ENCODE measurements around the gene OXSR1.

Gene OXSR1

DNA sequence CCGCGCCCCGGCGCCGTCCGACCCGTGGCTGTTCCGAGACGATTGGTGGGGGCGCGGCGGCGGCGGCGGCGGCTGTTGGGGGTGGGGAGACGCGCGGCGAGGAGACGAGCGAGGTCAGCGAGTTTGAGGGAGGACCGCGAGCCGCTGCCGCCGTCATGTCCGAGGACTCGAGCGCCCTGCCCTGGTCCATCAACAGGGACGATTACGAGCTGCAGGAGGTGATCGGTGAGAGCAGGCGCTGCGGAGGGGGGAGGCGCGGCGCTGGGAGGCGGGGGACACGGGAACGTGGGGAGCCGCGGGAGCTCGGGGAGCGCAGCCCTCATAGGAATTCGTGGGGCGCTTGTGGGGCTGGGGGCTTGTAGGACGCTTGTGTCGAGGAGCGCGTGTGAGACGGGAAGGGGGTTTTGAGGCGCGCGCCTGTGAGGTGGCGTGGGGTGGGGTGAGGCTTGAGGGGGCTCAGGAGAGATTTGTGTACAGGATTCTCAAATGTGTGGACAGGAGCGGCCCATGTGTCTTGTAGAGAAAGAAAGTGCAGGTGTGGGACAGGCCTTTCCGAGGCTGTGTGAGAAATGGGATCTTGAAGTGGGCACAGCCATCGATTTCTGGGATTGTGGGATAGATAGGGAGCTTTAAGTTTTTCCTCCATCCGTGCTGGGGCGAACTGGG, 518 bp downstream of the OXSR1 start:
- peak overlapping the region; percentile 72 to 86 for H3K4me3 ChIP-seq (ENCODE audit: low read depth in 1 of 2, low read length in 2 of 2)
- no peaks in the 10 kb centered on the region for H3K36me3 ChIP-seq (ENCODE audit: control insufficient read depth in 1 of 2, insufficient read depth in 2 of 2, low read length in 2 of 2)
- no peaks in the 10 kb centered on the region for H3K9me3 ChIP-seq (ENCODE audit: control insufficient read depth in 1 of 2, low read length in 2 of 2)
- peak overlapping the region; percentile 38 to 92 for H3K9ac ChIP-seq (ENCODE audit: low read depth in 1 of 2, low read length in 2 of 2)
- H3K27me3 ChIP-seq (ENCODE audit: control insufficient read depth in 1 of 2, insufficient read depth in 2 of 2, low read length in 2 of 2): no peaks in the 10 kb centered on the region
- H3K27ac ChIP-seq (ENCODE audit: low read depth, low read length): peak overlapping the region; percentile 97
- peaks cover 8 to 10% of the 10 kb centered on the region in 2 donors for H3K4me1 ChIP-seq (ENCODE audit: control insufficient read depth in 1 of 2, insufficient read depth in 2 of 2, low read length in 2 of 2)

GRCh38 chr3:38167591-38167990, 2.3 kb downstream of the OXSR1 start:
- Histone ChIP-seq H3K4me1 (ENCODE audit: control insufficient read depth in 1 of 2, insufficient read depth in 2 of 2, low read length in 2 of 2) (peaks cover 8 to 10% of the 10 kb centered on the region in 2 donors), H3K4me3 (ENCODE audit: low read depth in 1 of 2, low read length in 2 of 2) (no peak overlapping the region), H3K27ac (ENCODE audit: low read depth, low read length) (no peak overlapping the region), H3K36me3 (ENCODE audit: control insufficient read depth in 1 of 2, insufficient read depth in 2 of 2, low read length in 2 of 2) (no peaks in the 10 kb centered on the region), H3K9ac (ENCODE audit: low read depth in 1 of 2, low read length in 2 of 2) (peak overlapping the region in 1 of 2 donors; percentile 1), H3K9me3 (ENCODE audit: control insufficient read depth in 1 of 2, low read length in 2 of 2) (no peaks in the 10 kb centered on the region), H3K27me3 (ENCODE audit: control insufficient read depth in 1 of 2, insufficient read depth in 2 of 2, low read length in 2 of 2) (no peaks in the 10 kb centered on the region)

GRCh38 chr3:38168151-38169026, 3.1 kb downstream of the OXSR1 start:
- no peak overlapping the region for H3K9ac ChIP-seq (ENCODE audit: low read depth in 1 of 2, low read length in 2 of 2)
- H3K27ac ChIP-seq (ENCODE audit: low read depth, low read length): no peak overlapping the region

GRCh38 chr3:38169027-38169317, 3.6 kb downstream of the OXSR1 start:
- Histone ChIP-seq H3K9ac (ENCODE audit: low read depth in 1 of 2, low read length in 2 of 2) (no peak overlapping the region), H3K4me1 (ENCODE audit: control insufficient read depth in 1 of 2, insufficient read depth in 2 of 2, low read length in 2 of 2) (peaks cover 8 to 20% of the 10 kb centered on the region in 2 donors), H3K4me3 (ENCODE audit: low read depth in 1 of 2, low read length in 2 of 2) (no peak overlapping the region), H3K27ac (ENCODE audit: low read depth, low read length) (no peak overlapping the region), H3K9me3 (ENCODE audit: control insufficient read depth in 1 of 2, low read length in 2 of 2) (no peaks in the 10 kb centered on the region), H3K27me3 (ENCODE audit: control insufficient read depth in 1 of 2, insufficient read depth in 2 of 2, low read length in 2 of 2) (no peaks in the 10 kb centered on the region), H3K36me3 (ENCODE audit: control insufficient read depth in 1 of 2, insufficient read depth in 2 of 2, low read length in 2 of 2) (no peaks in the 10 kb centered on the region)

More at GRCh38 chr3:38168151-38169026, 3.1 kb downstream of the OXSR1 start:
- H3K27me3 ChIP-seq (ENCODE audit: control insufficient read depth in 1 of 2, insufficient read depth in 2 of 2, low read length in 2 of 2): no peaks in the 10 kb centered on the region
- H3K4me3 ChIP-seq (ENCODE audit: low read depth in 1 of 2, low read length in 2 of 2): no peak overlapping the region
- peaks cover 8 to 17% of the 10 kb centered on the region in 2 donors for H3K4me1 ChIP-seq (ENCODE audit: control insufficient read depth in 1 of 2, insufficient read depth in 2 of 2, low read length in 2 of 2)
- no peaks in the 10 kb centered on the region for H3K9me3 ChIP-seq (ENCODE audit: control insufficient read depth in 1 of 2, low read length in 2 of 2)
- no peaks in the 10 kb centered on the region for H3K36me3 ChIP-seq (ENCODE audit: control insufficient read depth in 1 of 2, insufficient read depth in 2 of 2, low read length in 2 of 2)

- Histone ChIP-seq H3K4me3 (ENCODE audit: low read depth in 1 of 2, low read length in 2 of 2) (no peak overlapping the region), H3K9me3 (ENCODE audit: control insufficient read depth in 1 of 2, low read length in 2 of 2) (no peaks in the 10 kb centered on the region), H3K4me1 (ENCODE audit: control insufficient read depth in 1 of 2, insufficient read depth in 2 of 2, low read length in 2 of 2) (peaks cover 8 to 20% of the 10 kb centered on the region in 2 donors), H3K27ac (ENCODE audit: low read depth, low read length) (no peak overlapping the region), H3K36me3 (ENCODE audit: control insufficient read depth in 1 of 2, insufficient read depth in 2 of 2, low read length in 2 of 2) (no peaks in the 10 kb centered on the region), H3K27me3 (ENCODE audit: control insufficient read depth in 1 of 2, insufficient read depth in 2 of 2, low read length in 2 of 2) (no peaks in the 10 kb centered on the region), H3K9ac (ENCODE audit: low read depth in 1 of 2, low read length in 2 of 2) (no peak overlapping the region)
Measured at GRCh38 chr3:38170722-38171121, 5.4 kb downstream of the OXSR1 start.

DNA sequence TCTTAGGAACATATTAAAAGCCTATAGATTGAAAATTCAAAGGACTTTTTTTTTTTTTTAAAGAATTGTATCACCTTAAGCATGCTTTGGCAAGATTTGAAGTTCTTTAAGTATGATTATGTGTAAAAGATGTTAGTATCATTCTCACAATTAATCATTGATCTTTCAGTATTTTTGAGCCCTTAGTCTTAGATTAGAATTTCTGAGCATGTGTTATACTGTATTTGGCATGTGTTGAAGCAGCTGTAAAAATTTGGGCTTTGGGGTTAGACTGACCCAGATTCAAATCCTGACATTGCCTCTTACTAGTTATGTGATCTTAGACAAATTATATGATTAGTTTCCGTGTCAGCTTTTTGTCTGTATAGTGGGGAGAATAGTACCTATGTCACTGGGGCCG, 6.3 kb downstream of the OXSR1 start:
- Histone ChIP-seq H3K9ac (ENCODE audit: low read depth in 1 of 2, low read length in 2 of 2) (no peak overlapping the region), H3K36me3 (ENCODE audit: control insufficient read depth in 1 of 2, insufficient read depth in 2 of 2, low read length in 2 of 2) (no peaks in the 10 kb centered on the region), H3K4me3 (ENCODE audit: low read depth in 1 of 2, low read length in 2 of 2) (no peak overlapping the region), H3K9me3 (ENCODE audit: control insufficient read depth in 1 of 2, low read length in 2 of 2) (no peaks in the 10 kb centered on the region), H3K4me1 (ENCODE audit: control insufficient read depth in 1 of 2, insufficient read depth in 2 of 2, low read length in 2 of 2) (peaks cover 4 to 19% of the 10 kb centered on the region in 2 donors), H3K27me3 (ENCODE audit: control insufficient read depth in 1 of 2, insufficient read depth in 2 of 2, low read length in 2 of 2) (no peaks in the 10 kb centered on the region), H3K27ac (ENCODE audit: low read depth, low read length) (no peak overlapping the region)

DNA sequence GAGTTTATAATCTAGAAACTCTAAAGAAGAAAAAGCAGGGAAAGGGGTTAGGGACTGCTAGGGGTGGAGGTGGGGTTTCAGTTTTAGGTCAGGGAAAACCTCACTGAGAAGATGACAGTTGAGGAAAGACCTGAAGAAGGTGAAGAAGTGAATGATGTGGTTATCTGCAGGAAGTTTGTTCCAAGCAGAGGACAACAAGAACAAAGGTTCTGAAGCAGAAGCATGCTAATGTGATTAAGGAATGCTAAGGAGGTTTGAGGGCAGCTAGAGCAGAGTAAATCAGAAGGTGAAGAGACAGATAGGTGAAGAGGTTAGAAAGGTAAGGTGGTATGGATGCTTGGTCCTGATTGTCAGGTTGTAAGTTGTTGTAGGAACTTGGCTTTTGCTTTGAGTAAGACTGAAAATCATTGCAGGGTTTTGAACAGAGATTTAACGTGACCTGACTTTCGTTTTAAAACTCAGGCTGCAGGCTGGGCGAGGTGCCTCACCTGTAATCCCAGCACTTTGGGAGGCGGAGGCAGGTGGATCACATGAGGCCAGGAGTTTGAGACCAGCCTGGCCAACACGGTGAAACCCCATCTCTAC, 8.6 kb downstream of the OXSR1 start:
- no peak overlapping the region for H3K9ac ChIP-seq (ENCODE audit: low read depth in 1 of 2, low read length in 2 of 2)
- H3K27me3 ChIP-seq (ENCODE audit: control insufficient read depth in 1 of 2, insufficient read depth in 2 of 2, low read length in 2 of 2): no peaks in the 10 kb centered on the region
- H3K4me3 ChIP-seq (ENCODE audit: low read depth in 1 of 2, low read length in 2 of 2): no peak overlapping the region
- H3K36me3 ChIP-seq (ENCODE audit: control insufficient read depth in 1 of 2, insufficient read depth in 2 of 2, low read length in 2 of 2): peaks cover 0 to 3% of the 10 kb centered on the region in 2 donors
- no peak overlapping the region for H3K27ac ChIP-seq (ENCODE audit: low read depth, low read length)
- no peaks in the 10 kb centered on the region for H3K9me3 ChIP-seq (ENCODE audit: control insufficient read depth in 1 of 2, low read length in 2 of 2)
- H3K4me1 ChIP-seq (ENCODE audit: control insufficient read depth in 1 of 2, insufficient read depth in 2 of 2, low read length in 2 of 2): peaks cover 0 to 10% of the 10 kb centered on the region in 2 donors

- Histone ChIP-seq H3K36me3 (ENCODE audit: control insufficient read depth in 1 of 2, insufficient read depth in 2 of 2, low read length in 2 of 2) (peaks cover 0 to 3% of the 10 kb centered on the region in 2 donors), H3K4me1 (ENCODE audit: control insufficient read depth in 1 of 2, insufficient read depth in 2 of 2, low read length in 2 of 2) (peaks cover 0 to 10% of the 10 kb centered on the region in 2 donors), H3K27me3 (ENCODE audit: control insufficient read depth in 1 of 2, insufficient read depth in 2 of 2, low read length in 2 of 2) (no peaks in the 10 kb centered on the region), H3K9me3 (ENCODE audit: control insufficient read depth in 1 of 2, low read length in 2 of 2) (no peaks in the 10 kb centered on the region), H3K4me3 (ENCODE audit: low read depth in 1 of 2, low read length in 2 of 2) (no peak overlapping the region), H3K9ac (ENCODE audit: low read depth in 1 of 2, low read length in 2 of 2) (no peak overlapping the region), H3K27ac (ENCODE audit: low read depth, low read length) (no peak overlapping the region)
Measured at GRCh38 chr3:38177181-38177580, 11.8 kb downstream of the OXSR1 start.

GRCh38 chr3:38186781-38187180, 21.4 kb downstream of the OXSR1 start:
- Histone ChIP-seq H3K27me3 (ENCODE audit: control insufficient read depth in 1 of 2, insufficient read depth in 2 of 2, low read length in 2 of 2) (no peaks in the 10 kb centered on the region), H3K9ac (ENCODE audit: low read depth in 1 of 2, low read length in 2 of 2) (no peak overlapping the region), H3K9me3 (ENCODE audit: control insufficient read depth in 1 of 2, low read length in 2 of 2) (peaks cover 0 to 6% of the 10 kb centered on the region in 2 donors), H3K4me1 (ENCODE audit: control insufficient read depth in 1 of 2, insufficient read depth in 2 of 2, low read length in 2 of 2) (peaks cover 0 to 9% of the 10 kb centered on the region in 2 donors), H3K36me3 (ENCODE audit: control insufficient read depth in 1 of 2, insufficient read depth in 2 of 2, low read length in 2 of 2) (peaks cover 6 to 15% of the 10 kb centered on the region in 2 donors), H3K27ac (ENCODE audit: low read depth, low read length) (no peak overlapping the region), H3K4me3 (ENCODE audit: low read depth in 1 of 2, low read length in 2 of 2) (no peak overlapping the region)

- Histone ChIP-seq H3K4me1 (ENCODE audit: control insufficient read depth in 1 of 2, insufficient read depth in 2 of 2, low read length in 2 of 2) (peaks cover 0 to 6% of the 10 kb centered on the region in 2 donors), H3K27ac (ENCODE audit: low read depth, low read length) (no peak overlapping the region), H3K27me3 (ENCODE audit: control insufficient read depth in 1 of 2, insufficient read depth in 2 of 2, low read length in 2 of 2) (no peaks in the 10 kb centered on the region), H3K9ac (ENCODE audit: low read depth in 1 of 2, low read length in 2 of 2) (no peak overlapping the region), H3K9me3 (ENCODE audit: control insufficient read depth in 1 of 2, low read length in 2 of 2) (peaks cover 0 to 6% of the 10 kb centered on the region in 2 donors), H3K4me3 (ENCODE audit: low read depth in 1 of 2, low read length in 2 of 2) (no peak overlapping the region), H3K36me3 (ENCODE audit: control insufficient read depth in 1 of 2, insufficient read depth in 2 of 2, low read length in 2 of 2) (peaks cover 6 to 23% of the 10 kb centered on the region in 2 donors)
Measured at GRCh38 chr3:38190481-38190881, 25.1 kb downstream of the OXSR1 start.
